Measurements from ENCODE around the gene FGFBP2.

GRCh38 chr4:15929540-15929939 lies 33.4 kb downstream of the FGFBP2 start:
- TF ChIP-seq, protein P1, sequence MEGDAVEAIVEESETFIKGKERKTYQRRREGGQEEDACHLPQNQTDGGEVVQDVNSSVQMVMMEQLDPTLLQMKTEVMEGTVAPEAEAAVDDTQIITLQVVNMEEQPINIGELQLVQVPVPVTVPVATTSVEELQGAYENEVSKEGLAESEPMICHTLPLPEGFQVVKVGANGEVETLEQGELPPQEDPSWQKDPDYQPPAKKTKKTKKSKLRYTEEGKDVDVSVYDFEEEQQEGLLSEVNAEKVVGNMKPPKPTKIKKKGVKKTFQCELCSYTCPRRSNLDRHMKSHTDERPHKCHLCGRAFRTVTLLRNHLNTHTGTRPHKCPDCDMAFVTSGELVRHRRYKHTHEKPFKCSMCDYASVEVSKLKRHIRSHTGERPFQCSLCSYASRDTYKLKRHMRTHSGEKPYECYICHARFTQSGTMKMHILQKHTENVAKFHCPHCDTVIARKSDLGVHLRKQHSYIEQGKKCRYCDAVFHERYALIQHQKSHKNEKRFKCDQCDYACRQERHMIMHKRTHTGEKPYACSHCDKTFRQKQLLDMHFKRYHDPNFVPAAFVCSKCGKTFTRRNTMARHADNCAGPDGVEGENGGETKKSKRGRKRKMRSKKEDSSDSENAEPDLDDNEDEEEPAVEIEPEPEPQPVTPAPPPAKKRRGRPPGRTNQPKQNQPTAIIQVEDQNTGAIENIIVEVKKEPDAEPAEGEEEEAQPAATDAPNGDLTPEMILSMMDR (conservative IDR thresholded peaks at IDR 0.05; ENCODE audit: low read depth in 2 of 2) = no peak
- TF ChIP-seq EZH2 (IDR thresholded peaks at IDR 0.05; ENCODE audit: low read depth, unreplicated experiment) (no peak), EZH2phosphoT487 (IDR thresholded peaks at IDR 0.05; ENCODE audit: unreplicated experiment) (no peak), POLR2AphosphoS5 (IDR thresholded peaks at IDR 0.05; ENCODE audit: low read depth) (no peak), ZNF114 (CRISPR knock-in tag; IDR thresholded peaks at IDR 0.05) (no peak), JUNB (IDR thresholded peaks at IDR 0.05; ENCODE audit: unreplicated experiment) (no peak), STAT1 (IDR thresholded peaks at IDR 0.05; ENCODE audit: unreplicated experiment) (no peak), CREB1 (CRISPR knock-in tag; IDR thresholded peaks at IDR 0.05; ENCODE audit: low read depth) (no peak), ETS1 (IDR thresholded peaks at IDR 0.05) (no peak)
- TF ChIP-seq, protein P2, sequence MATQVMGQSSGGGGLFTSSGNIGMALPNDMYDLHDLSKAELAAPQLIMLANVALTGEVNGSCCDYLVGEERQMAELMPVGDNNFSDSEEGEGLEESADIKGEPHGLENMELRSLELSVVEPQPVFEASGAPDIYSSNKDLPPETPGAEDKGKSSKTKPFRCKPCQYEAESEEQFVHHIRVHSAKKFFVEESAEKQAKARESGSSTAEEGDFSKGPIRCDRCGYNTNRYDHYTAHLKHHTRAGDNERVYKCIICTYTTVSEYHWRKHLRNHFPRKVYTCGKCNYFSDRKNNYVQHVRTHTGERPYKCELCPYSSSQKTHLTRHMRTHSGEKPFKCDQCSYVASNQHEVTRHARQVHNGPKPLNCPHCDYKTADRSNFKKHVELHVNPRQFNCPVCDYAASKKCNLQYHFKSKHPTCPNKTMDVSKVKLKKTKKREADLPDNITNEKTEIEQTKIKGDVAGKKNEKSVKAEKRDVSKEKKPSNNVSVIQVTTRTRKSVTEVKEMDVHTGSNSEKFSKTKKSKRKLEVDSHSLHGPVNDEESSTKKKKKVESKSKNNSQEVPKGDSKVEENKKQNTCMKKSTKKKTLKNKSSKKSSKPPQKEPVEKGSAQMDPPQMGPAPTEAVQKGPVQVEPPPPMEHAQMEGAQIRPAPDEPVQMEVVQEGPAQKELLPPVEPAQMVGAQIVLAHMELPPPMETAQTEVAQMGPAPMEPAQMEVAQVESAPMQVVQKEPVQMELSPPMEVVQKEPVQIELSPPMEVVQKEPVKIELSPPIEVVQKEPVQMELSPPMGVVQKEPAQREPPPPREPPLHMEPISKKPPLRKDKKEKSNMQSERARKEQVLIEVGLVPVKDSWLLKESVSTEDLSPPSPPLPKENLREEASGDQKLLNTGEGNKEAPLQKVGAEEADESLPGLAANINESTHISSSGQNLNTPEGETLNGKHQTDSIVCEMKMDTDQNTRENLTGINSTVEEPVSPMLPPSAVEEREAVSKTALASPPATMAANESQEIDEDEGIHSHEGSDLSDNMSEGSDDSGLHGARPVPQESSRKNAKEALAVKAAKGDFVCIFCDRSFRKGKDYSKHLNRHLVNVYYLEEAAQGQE (IDR thresholded peaks at IDR 0.05; ENCODE audit: unreplicated experiment) = no peak
